ENCODE data around the gene PHACTR3. TPM values are rescaled to one million over a fixed set of nuclear protein-coding genes. Genes with fewer than 3 reads are reported as not detected.

Gene PHACTR3
- total RNA-seq, 4 donors from 2014 or later: 1.4 to 7.2 (median 4.3) TPM

GRCh38 chr20:59622496-59622895, 18.2 kb downstream of the PHACTR3 start:
- 86 to 87% methylated on average over 7 to 8 of the region's 9 CpGs for WGBS, 2 donors
- no peak overlapping the region for H3K4me3 ChIP-seq (ENCODE audit: low read depth, poor library complexity, severe bottlenecking)
- TF ChIP-seq POLR2A (IDR thresholded peaks at IDR 0.05): no peak
- TF ChIP-seq CTCF (IDR thresholded peaks at IDR 0.05): no peak
- DNase-seq (ENCODE audit: low spot score in 2 of 2): no peak
- intact Hi-C loops (cut with DNase I; ENCODE audit: low total_unique reads): no loop called here

- TF ChIP-seq CTCF (IDR thresholded peaks at IDR 0.05): no peak
- TF ChIP-seq POLR2A (IDR thresholded peaks at IDR 0.05): no peak
- intact Hi-C loops (cut with DNase I; ENCODE audit: low total_unique reads): no loop called here
- DNase-seq (ENCODE audit: low spot score in 2 of 2): no peak
- 80 to 81% methylated on average over 13 of the region's 13 CpGs for WGBS, 2 donors
- H3K4me3 ChIP-seq (ENCODE audit: low read depth, poor library complexity, severe bottlenecking): no peak overlapping the region
These were observed 18.8 kb downstream of the PHACTR3 start for GRCh38 chr20:59623133-59623532.

GRCh38 chr20:59623583-59623982, 19.2 kb downstream of the PHACTR3 start:
- 86 to 87% methylated on average over 9 of the region's 9 CpGs for WGBS, 2 donors
- H3K4me3 ChIP-seq (ENCODE audit: low read depth, poor library complexity, severe bottlenecking): no peak overlapping the region
- intact Hi-C loops (cut with DNase I; ENCODE audit: low total_unique reads): no loop called here
- TF ChIP-seq CTCF (IDR thresholded peaks at IDR 0.05) (no peak), POLR2A (IDR thresholded peaks at IDR 0.05) (no peak)
- no peak for DNase-seq (ENCODE audit: low spot score in 2 of 2)

- TF ChIP-seq CTCF (IDR thresholded peaks at IDR 0.05) (no peak), POLR2A (IDR thresholded peaks at IDR 0.05) (no peak)
- no peak for DNase-seq (ENCODE audit: low spot score in 2 of 2)
- intact Hi-C loops (cut with DNase I; ENCODE audit: low total_unique reads): no loop called here
- 94 to 97% methylated on average over 6 of the region's 6 CpGs for WGBS, 2 donors
- no peak overlapping the region for H3K4me3 ChIP-seq (ENCODE audit: low read depth, poor library complexity, severe bottlenecking)
These were observed 20.1 kb downstream of the PHACTR3 start for GRCh38 chr20:59624401-59624800.

GRCh38 chr20:59625214-59625922, 21.0 kb downstream of the PHACTR3 start:
- intact Hi-C loops (cut with DNase I; ENCODE audit: low total_unique reads): no loop called here
- 69 to 78% methylated on average over 14 of the region's 14 CpGs for WGBS, 2 donors
- no peak for DNase-seq (ENCODE audit: low spot score in 2 of 2)
- no peak overlapping the region for H3K4me3 ChIP-seq (ENCODE audit: low read depth, poor library complexity, severe bottlenecking)
- TF ChIP-seq CTCF (IDR thresholded peaks at IDR 0.05) (no peak), POLR2A (IDR thresholded peaks at IDR 0.05) (no peak)

- no peak overlapping the region for H3K4me3 ChIP-seq (ENCODE audit: low read depth, poor library complexity, severe bottlenecking)
- no peak for DNase-seq (ENCODE audit: low spot score in 2 of 2)
- WGBS, 2 donors: 81 to 87% methylated on average over 3 of the region's 3 CpGs
- no peak for TF ChIP-seq POLR2A (IDR thresholded peaks at IDR 0.05)
- TF ChIP-seq CTCF (IDR thresholded peaks at IDR 0.05): no peak
- intact Hi-C loops (cut with DNase I; ENCODE audit: low total_unique reads): no loop called here
These were observed 23.0 kb downstream of the PHACTR3 start for GRCh38 chr20:59627298-59627697.

Measured in lower leg skin (tissue), 4 donors.